ENCODE results near the gene CARD8. TPM values are rescaled to one million over a fixed set of nuclear protein-coding genes. Genes with fewer than 3 reads are reported as not detected.
"Not testable (repeated sequence)": the region's sequence is repeated elsewhere in the genome, so short reads cannot be mapped to it uniquely, and the experiment has no call there.

CARD8 gene
- polyA plus RNA-seq, 3 donors from 2014 or later: 74.2 to 109 (median 86.3) TPM

- H3K4me1 Mint-ChIP-seq: peaks cover 82 to 98% of the 10 kb centered on the region in 2 donors
- H3K27me3 Mint-ChIP-seq (ENCODE audit: low read depth in 3 of 3): no peaks in the 10 kb centered on the region
Measured at GRCh38 chr19:48252609-48253008, 3.1 kb downstream of the CARD8 start.

DNA sequence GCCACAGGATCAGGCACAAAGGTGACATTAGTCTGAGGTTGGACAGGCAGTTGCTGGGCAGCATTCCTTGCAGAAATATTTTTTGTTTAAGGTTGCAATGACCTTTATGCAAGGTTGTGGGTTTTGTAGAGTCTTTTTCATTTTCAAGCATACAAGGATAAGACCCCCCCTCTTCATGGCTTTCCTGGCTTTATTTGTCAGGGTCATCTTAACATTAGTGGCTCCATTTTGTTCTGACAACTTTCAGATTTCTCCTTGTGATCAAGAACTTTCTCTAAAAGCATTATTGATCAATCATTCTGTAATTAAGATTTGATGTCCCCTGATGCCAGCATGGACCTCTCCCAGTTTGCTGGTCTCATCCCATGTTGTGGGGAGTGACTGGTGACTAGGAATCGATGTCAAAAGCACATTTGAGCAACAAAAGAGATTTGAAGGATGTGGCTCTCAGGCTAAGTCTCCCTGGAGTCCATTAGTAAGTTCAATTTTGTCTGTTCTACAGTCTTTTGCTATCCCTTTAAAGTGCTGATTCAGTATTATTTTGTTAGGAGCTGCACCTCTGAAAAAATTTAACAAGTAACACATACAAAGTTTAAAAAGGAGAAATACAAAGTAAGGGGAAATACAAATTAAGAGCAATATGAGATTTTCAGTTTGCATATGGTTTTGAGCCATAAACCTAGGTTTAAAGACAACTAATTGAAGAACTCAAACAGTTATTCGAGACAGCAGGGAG, 5.3 kb downstream of the CARD8 start:
- peak overlapping the region; percentile 90 to 96 (median 94) for H3K4me3 Mint-ChIP-seq
- H3K4me1 Mint-ChIP-seq: peaks cover 81 to 96% of the 10 kb centered on the region in 2 donors
- no peak for DNase-seq
- H3K27me3 Mint-ChIP-seq (ENCODE audit: low read depth in 3 of 3): no peaks in the 10 kb centered on the region
- H3K9me3 Mint-ChIP-seq: no peaks in the 10 kb centered on the region
- H3K27ac Mint-ChIP-seq: peak overlapping the region; percentile 97 to 99 (median 98)
- H3K36me3 Mint-ChIP-seq: peaks cover 7 to 11% (median 11%) of the 10 kb centered on the region in 3 donors

More at GRCh38 chr19:48252609-48253008, 3.1 kb downstream of the CARD8 start:
- Mint-ChIP-seq H3K4me3 (peak overlapping the region; percentile 40 to 98 (median 48)), H3K27ac (peak overlapping the region; percentile 8 to 98 (median 87)), H3K36me3 (peaks cover 0 to 4% (median 0%) of the 10 kb centered on the region in 3 donors), H3K9me3 (no peaks in the 10 kb centered on the region)
- DNase-seq: no peak

DNA sequence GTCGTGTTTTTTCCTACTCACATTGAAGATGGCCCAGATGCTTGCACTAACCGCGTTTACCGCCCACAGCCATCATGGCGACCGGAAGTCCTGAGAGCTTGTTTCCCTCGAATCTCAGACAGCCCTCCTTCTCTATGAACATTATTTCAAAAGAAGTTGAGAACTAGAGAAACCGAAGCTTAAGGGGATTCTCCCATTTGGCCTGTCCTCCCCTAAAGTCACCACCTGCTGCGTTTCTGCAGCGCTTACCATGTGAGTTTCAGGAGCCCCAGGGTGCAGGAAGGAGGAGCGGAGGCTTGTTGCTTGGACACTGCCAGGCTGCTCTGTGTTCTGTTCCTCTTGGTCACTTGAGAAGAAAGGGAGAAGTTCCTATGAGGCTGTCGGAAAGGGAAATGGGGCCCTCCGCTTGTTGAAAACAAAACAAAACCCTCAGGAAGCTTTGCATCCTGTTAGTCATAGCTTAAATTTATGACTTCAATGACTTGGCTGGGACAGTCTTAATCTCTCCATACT, 6.2 kb downstream of the CARD8 start:
- H3K4me3 Mint-ChIP-seq: peak overlapping the region; percentile 90 to 96 (median 94)
- H3K4me1 Mint-ChIP-seq: peaks cover 84 to 95% of the 10 kb centered on the region in 2 donors
- no peaks in the 10 kb centered on the region for H3K27me3 Mint-ChIP-seq (ENCODE audit: low read depth in 3 of 3)
- no peaks in the 10 kb centered on the region for H3K9me3 Mint-ChIP-seq
- DNase-seq: peak; percentile 66 to 74 (median 72)
- H3K27ac Mint-ChIP-seq: peak overlapping the region; percentile 97 to 99 (median 98)
- H3K36me3 Mint-ChIP-seq: peaks cover 7 to 18% (median 12%) of the 10 kb centered on the region in 3 donors

DNA sequence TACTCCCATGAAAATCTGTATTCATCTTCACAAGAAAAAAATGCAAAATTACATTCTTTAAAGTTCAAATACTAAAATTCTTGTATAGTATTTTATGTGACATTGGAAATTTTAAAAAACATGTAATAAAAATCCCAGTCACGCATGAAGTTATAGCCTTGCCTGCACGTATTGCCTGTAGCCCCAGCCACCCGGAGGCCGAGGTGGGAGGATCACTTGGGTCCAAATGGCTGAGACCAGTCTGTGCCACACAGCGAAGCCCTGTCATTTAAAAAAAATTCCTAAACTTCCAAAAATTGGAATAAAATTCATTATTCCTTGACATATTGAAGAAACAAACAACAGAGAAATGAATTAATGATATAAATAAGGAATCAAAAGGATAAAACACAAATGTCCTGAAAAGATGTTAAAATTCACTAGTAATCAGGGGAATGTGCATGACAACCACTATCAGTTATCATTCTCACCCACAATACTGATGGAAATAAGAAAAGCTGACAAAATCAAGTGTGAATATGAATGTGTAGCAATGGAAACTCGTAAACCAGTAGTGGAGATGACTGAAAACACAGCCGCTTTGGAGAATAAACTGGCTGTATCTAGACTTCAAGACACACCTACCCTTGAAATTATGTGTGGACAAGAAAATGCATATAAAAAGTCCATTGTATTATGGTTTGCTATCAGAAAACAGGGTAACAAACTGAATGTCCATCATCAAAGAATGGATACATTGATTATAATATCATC, 7.5 kb downstream of the CARD8 start:
- peaks cover 78 to 92% of the 10 kb centered on the region in 2 donors for H3K4me1 Mint-ChIP-seq
- H3K9me3 Mint-ChIP-seq: no peaks in the 10 kb centered on the region
- peak overlapping the region; percentile 90 to 96 (median 94) for H3K4me3 Mint-ChIP-seq
- no peak for DNase-seq
- peak overlapping the region; percentile 87 to 99 (median 94) for H3K27ac Mint-ChIP-seq
- no peaks in the 10 kb centered on the region for H3K27me3 Mint-ChIP-seq (ENCODE audit: low read depth in 3 of 3)
- H3K36me3 Mint-ChIP-seq: peaks cover 12 to 23% (median 15%) of the 10 kb centered on the region in 3 donors

DNA sequence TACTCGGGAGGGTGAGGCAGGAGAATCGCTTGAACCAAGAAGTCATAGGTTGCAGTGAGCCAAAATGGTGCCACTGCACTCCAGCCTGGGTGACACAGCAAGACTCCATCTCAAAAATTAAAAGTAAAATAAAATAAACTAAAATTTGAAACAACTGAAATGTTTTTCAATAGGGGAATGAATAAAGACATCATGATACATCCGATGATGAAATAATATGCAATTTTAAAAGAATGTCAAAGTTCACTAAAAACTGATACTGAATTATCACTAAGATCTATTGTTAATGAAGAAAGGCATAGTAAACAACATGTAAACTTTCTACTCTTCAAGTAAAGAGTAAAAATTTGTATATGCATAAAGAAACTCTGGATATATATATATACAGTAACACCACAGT, 8.5 kb downstream of the CARD8 start:
- Mint-ChIP-seq H3K27me3 (ENCODE audit: low read depth in 3 of 3) (no peaks in the 10 kb centered on the region), H3K9me3 (no peaks in the 10 kb centered on the region), H3K36me3 (peaks cover 16 to 26% (median 19%) of the 10 kb centered on the region in 3 donors), H3K4me3 (peak overlapping the region in 1 of 5 donors; percentile 18), H3K27ac (peak overlapping the region in 3 of 6 donors; percentile 57 to 83 (median 72)), H3K4me1 (peaks cover 70 to 86% of the 10 kb centered on the region in 2 donors)
- no peak for DNase-seq

GRCh38 chr19:48246101-48246500, 9.6 kb downstream of the CARD8 start:
- Mint-ChIP-seq H3K9me3 (no peaks in the 10 kb centered on the region), H3K4me1 (peaks cover 61 to 83% of the 10 kb centered on the region in 2 donors), H3K27ac (peak overlapping the region in 4 of 6 donors; percentile 68 to 83 (median 72)), H3K36me3 (peaks cover 23 to 34% (median 27%) of the 10 kb centered on the region in 3 donors), H3K4me3 (no peak overlapping the region), H3K27me3 (ENCODE audit: low read depth in 3 of 3) (peaks cover 0 to 1% (median 0%) of the 10 kb centered on the region in 3 donors)
- no peak for DNase-seq

DNA sequence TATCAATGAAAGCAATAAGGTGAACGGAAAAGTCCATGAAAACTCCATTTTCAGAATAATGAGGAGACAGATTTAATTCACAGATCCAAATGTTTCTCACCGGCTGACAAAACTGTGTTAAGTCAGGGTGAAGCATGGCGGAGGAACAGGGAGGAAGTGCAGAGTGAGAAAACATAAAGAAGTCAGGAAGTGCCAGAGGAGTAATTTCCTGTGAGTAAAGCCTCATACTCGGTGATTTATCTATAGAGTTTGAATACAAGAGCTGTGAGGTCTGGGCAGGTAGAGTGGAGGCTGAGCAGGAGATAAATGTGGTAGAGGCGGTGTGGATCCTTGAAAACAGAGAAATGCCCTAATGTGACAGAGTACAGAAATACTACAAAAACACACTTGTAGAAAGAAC, 11.4 kb downstream of the CARD8 start:
- H3K27ac Mint-ChIP-seq: peak overlapping the region; percentile 94 to 97 (median 94)
- peaks cover 30 to 41% (median 40%) of the 10 kb centered on the region in 3 donors for H3K36me3 Mint-ChIP-seq
- no peaks in the 10 kb centered on the region for H3K9me3 Mint-ChIP-seq
- peak; percentile 35 to 47 (median 45) for DNase-seq
- H3K4me3 Mint-ChIP-seq: peak overlapping the region; percentile 77 to 88 (median 77)
- peaks cover 0 to 1% (median 0%) of the 10 kb centered on the region in 3 donors for H3K27me3 Mint-ChIP-seq (ENCODE audit: low read depth in 3 of 3)
- peaks cover 47 to 74% of the 10 kb centered on the region in 2 donors for H3K4me1 Mint-ChIP-seq

DNA sequence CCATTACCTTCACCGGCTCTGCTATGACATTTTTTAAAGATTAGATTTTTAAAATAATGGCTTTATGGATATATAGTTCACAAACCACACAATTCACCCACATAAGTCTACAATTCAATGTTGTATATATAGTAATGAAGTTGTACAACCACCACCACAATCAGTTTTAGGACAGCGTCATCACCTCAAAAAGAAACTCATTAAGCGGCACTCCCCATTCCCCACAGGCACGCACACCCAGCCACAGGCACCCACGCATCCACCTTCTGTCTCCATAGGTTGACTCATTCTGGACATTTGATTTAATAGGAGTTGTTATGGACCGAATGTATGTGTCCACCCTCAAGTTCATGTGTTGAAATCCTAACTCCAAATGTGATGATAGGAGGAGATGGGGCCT, 13.9 kb downstream of the CARD8 start:
- Mint-ChIP-seq H3K27ac (peak overlapping the region in 4 of 6 donors; percentile 10 to 60 (median 28)), H3K4me1 (peaks cover 31 to 49% of the 10 kb centered on the region in 2 donors), H3K36me3 (peaks cover 36 to 44% (median 39%) of the 10 kb centered on the region in 3 donors)
- H3K27me3 Mint-ChIP-seq (ENCODE audit: low read depth in 3 of 3); H3K9me3 Mint-ChIP-seq; H3K4me3 Mint-ChIP-seq; DNase-seq: not testable (repeated sequence)

- Mint-ChIP-seq H3K4me1 (peaks cover 13 to 32% of the 10 kb centered on the region in 2 donors), H3K36me3 (peaks cover 23 to 42% (median 29%) of the 10 kb centered on the region in 3 donors), H3K4me3 (no peak overlapping the region), H3K27ac (peak overlapping the region; percentile 32 to 93 (median 78)), H3K9me3 (no peaks in the 10 kb centered on the region), H3K27me3 (ENCODE audit: low read depth in 3 of 3) (peaks cover 0 to 1% (median 0%) of the 10 kb centered on the region in 3 donors)
- DNase-seq: no peak
Measured at GRCh38 chr19:48239582-48240141, 16.1 kb downstream of the CARD8 start.

GRCh38 chr19:48239120-48239519, 16.6 kb downstream of the CARD8 start:
- DNase-seq: no peak
- peaks cover 0 to 1% (median 0%) of the 10 kb centered on the region in 3 donors for H3K27me3 Mint-ChIP-seq (ENCODE audit: low read depth in 3 of 3)
- peaks cover 8 to 30% of the 10 kb centered on the region in 2 donors for H3K4me1 Mint-ChIP-seq
- no peaks in the 10 kb centered on the region for H3K9me3 Mint-ChIP-seq
- H3K27ac Mint-ChIP-seq: peak overlapping the region in 2 of 6 donors; percentile 11 to 18
- H3K36me3 Mint-ChIP-seq: peaks cover 19 to 41% (median 29%) of the 10 kb centered on the region in 3 donors
- H3K4me3 Mint-ChIP-seq: no peak overlapping the region

- no peak for DNase-seq
- Mint-ChIP-seq H3K27me3 (ENCODE audit: low read depth in 3 of 3) (peaks cover 0 to under 1% (median 0%) of the 10 kb centered on the region in 3 donors), H3K36me3 (peaks cover 21 to 53% (median 30%) of the 10 kb centered on the region in 3 donors), H3K4me3 (no peak overlapping the region), H3K4me1 (peaks cover 4 to 27% of the 10 kb centered on the region in 2 donors), H3K9me3 (no peaks in the 10 kb centered on the region), H3K27ac (peak overlapping the region in 5 of 6 donors; percentile 31 to 82 (median 62))
Measured at GRCh38 chr19:48237057-48237456, 18.7 kb downstream of the CARD8 start.

DNA sequence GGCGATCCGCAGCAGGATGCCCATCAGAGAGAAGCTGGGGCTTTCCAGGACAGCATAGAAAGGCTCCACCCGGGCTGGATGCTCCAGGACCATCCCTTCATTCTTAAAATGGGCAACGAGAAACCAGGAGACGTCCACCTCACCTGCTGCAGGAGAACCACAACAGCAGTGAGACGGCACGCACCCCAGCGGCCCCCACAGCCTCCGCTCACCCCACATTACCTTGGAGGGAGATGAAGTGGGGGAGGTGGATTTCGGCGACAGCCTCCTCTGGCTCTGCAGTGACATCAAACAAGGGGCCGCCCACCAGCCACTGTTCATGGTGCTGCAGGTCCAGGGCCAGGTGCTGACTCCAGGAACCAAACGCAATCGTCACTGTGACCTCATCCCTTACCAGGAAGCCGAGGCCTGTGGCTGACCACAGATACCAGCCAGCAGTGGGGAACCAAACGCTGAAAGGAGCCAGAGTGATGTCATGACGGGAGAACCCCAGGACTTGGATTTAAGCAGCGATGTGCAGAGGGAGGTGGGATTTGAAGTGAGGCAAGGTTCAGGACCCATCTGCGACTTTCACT, 25.1 kb downstream of the CARD8 start:
- Mint-ChIP-seq H3K36me3 (peaks cover 34 to 52% (median 34%) of the 10 kb centered on the region in 3 donors), H3K9me3 (no peaks in the 10 kb centered on the region), H3K27ac (peak overlapping the region in 3 of 6 donors; percentile 3 to 61 (median 58)), H3K4me1 (peaks cover 0 to 12% of the 10 kb centered on the region in 2 donors), H3K4me3 (no peak overlapping the region), H3K27me3 (ENCODE audit: low read depth in 3 of 3) (peaks cover 0 to 5% (median 0%) of the 10 kb centered on the region in 3 donors)
- DNase-seq: peak in 1 of 3 donors; percentile 15

DNA sequence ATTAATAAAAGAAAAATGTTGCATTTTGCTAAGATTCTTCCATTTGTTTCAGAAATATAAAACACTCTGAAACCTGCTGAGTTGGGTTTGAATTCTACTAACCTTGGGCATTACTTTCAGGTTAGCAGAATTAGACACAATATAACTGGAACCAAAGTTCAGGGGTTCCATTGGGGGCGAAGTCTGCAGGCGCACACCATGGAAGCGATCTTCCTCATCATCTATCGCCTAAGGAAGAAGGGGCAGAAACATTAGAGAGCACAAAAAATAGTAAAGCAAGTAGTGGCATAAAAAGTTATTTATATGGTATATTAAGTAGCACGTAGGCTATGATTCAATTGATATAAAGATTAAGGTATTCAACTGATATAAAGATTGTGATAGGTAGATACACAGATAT, 34.1 kb downstream of the CARD8 start:
- H3K9me3 Mint-ChIP-seq: no peaks in the 10 kb centered on the region
- peaks cover 0 to 2% (median 0%) of the 10 kb centered on the region in 3 donors for H3K27me3 Mint-ChIP-seq (ENCODE audit: low read depth in 3 of 3)
- H3K4me1 Mint-ChIP-seq: no peaks in the 10 kb centered on the region
- DNase-seq: no peak
- H3K4me3 Mint-ChIP-seq: no peak overlapping the region
- H3K36me3 Mint-ChIP-seq: peaks cover 10 to 22% (median 17%) of the 10 kb centered on the region in 3 donors
- H3K27ac Mint-ChIP-seq: peak overlapping the region in 2 of 6 donors; percentile 6 to 48

Measured in immature natural killer cell (primary cell).